K562 (cell line): Measurements from ENCODE around the gene CPPED1. TPM values are rescaled to one million over a fixed set of nuclear protein-coding genes. Genes with fewer than 3 reads are reported as not detected.
A peak's percentile ranks its signal among the peaks of the same experiment; 100 is the strongest.

ENCODE experiments used
- DPF2 ChIP-seq: fragments of 450-650 bp; IDR thresholded peaks from 2 replicates; pipeline ENCODE4 v1.6.1; 2016
- EP400 ChIP-seq: fragments of 450-650 bp; IDR thresholded peaks from 2 replicates; pipeline ENCODE4 v1.6.1; 2017; ENCODE audit warnings: antibody characterized with exemption, mild to moderate bottlenecking, moderate library complexity
- ESRRA ChIP-seq: fragments of 450-650 bp; IDR thresholded peaks from 2 replicates; pipeline ENCODE4 v1.6.1; 2014; ENCODE audit warnings: low read depth, mild to moderate bottlenecking, moderate library complexity, borderline replicate concordance
- FOXJ2 ChIP-seq: fragments of 200-800 bp; sonication (Bioruptor generic); IDR thresholded peaks from 2 replicates; pipeline ENCODE4 v1.6.1; 2016; ENCODE audit warnings: missing genetic modification characterization, missing compliant biosample characterization
- HNRNPK ChIP-seq: fragments of 200-400 bp; formaldehyde crosslinking; IDR thresholded peaks from one replicate; pipeline ENCODE4 v1.6.1; 2018; ENCODE audit warnings: mild to moderate bottlenecking, low read depth, low read length; ENCODE audit not compliant: poor library complexity, severe bottlenecking
- KLF13 ChIP-seq: fragments of 450-650 bp; IDR thresholded peaks from 2 replicates; pipeline ENCODE4 v1.6.1; 2016; ENCODE audit warnings: missing genetic modification characterization, low read depth, mild to moderate bottlenecking, missing compliant biosample characterization, moderate library complexity, borderline replicate concordance
- MCM2 ChIP-seq: fragments of 450-650 bp; IDR thresholded peaks from 2 replicates; pipeline ENCODE4 v1.6.1; 2017; ENCODE audit warnings: low read depth, mild to moderate bottlenecking
- MTA3 ChIP-seq: fragments of 450-650 bp; formaldehyde crosslinking; IDR thresholded peaks from 2 replicates; pipeline ENCODE4 v1.6.1; 2017; ENCODE audit warnings: mild to moderate bottlenecking, borderline replicate concordance
- PHB ChIP-seq: fragments of 250-450 bp; sonication (Bioruptor Pico); IDR thresholded peaks from 2 replicates; pipeline ENCODE4 v1.5.0; 2021
- PML ChIP-seq: IDR thresholded peaks from 2 replicates; pipeline ENCODE4 v1.6.1; 2012; ENCODE audit warnings: low read length, inconsistent platforms
- TGIF2 ChIP-seq: sonication (generic); formaldehyde crosslinking; IDR thresholded peaks from 2 replicates; pipeline ENCODE4 v1.8.1; 2022; ENCODE audit warnings: mild to moderate bottlenecking, missing genetic modification reagents, moderate library complexity
- ZEB2 ChIP-seq: fragments of 450-650 bp; IDR thresholded peaks from 2 replicates; pipeline ENCODE4 v1.6.1; 2016
- ZHX1 ChIP-seq: fragments of 150-350 bp; conservative IDR thresholded peaks from 2 replicates; pipeline ENCODE4 v1.6.1; 2014; ENCODE audit warnings: low read length
- ZMIZ1 ChIP-seq, 2 experiments: fragments of 150-350 bp in 1 of 2; IDR thresholded peaks; 2 replicates each; pipeline ENCODE4 v1.6.1; 2012 to 2016; ENCODE audit warnings: low read depth in 2 of 2, low read length in 2 of 2, mild to moderate bottlenecking in 1 of 2, moderate library complexity in 1 of 2
- polyA plus RNA-seq, 8 experiments: library from polyadenylated mRNA; depleted of rRNA in 4 of 8; stranded (reverse) in 5 of 8; unstranded in 3 of 8; fragments of >200 nt; fragmentation: Nextera tagmentation in 2 of 8; fragmentation: Illumina TruSeq in 1 of 8; extraction: Ambion mirVana in 2 of 8; extraction: Trizol in 1 of 8; gene quantifications; 2 replicates each; pipeline versions ENCODE4 v1.2.1 to v1.2.3, GENCODE V29; 2011 to 2014; ENCODE audit warnings: inconsistent platforms in 1 of 8, missing spikeins in 1 of 8
- total RNA-seq, 7 experiments: library from RNA; depleted of rRNA in 6 of 7; stranded (reverse); fragments of >200 nt in 6 of 7; fragmentation: Illumina TruSeq in 2 of 7; extraction: Trizol in 2 of 7; gene quantifications; 2 replicates each; pipeline versions ENCODE4 v1.2.1 to v1.2.3, GENCODE V29; 2011 to 2021; ENCODE audit warnings: low replicate concordance in 1 of 7
- TF ChIP-seq, protein P1 (sequence below): fragments of 450-650 bp; IDR thresholded peaks from 2 replicates; pipeline ENCODE4 v1.7.0; 2016; ENCODE audit warnings: borderline replicate concordance
- TF ChIP-seq, protein P2 (sequence below): sonication (generic); IDR thresholded peaks from 2 replicates; pipeline ENCODE4 v1.6.1; 2016

CPPED1 gene
- total and polyA plus RNA-seq, 9 of the 15 experiments (the other 6 are each of a cell fraction or from before 2014, with no cell fraction given) = 7.5 to 25.7 (median 16.9) TPM

DNA sequence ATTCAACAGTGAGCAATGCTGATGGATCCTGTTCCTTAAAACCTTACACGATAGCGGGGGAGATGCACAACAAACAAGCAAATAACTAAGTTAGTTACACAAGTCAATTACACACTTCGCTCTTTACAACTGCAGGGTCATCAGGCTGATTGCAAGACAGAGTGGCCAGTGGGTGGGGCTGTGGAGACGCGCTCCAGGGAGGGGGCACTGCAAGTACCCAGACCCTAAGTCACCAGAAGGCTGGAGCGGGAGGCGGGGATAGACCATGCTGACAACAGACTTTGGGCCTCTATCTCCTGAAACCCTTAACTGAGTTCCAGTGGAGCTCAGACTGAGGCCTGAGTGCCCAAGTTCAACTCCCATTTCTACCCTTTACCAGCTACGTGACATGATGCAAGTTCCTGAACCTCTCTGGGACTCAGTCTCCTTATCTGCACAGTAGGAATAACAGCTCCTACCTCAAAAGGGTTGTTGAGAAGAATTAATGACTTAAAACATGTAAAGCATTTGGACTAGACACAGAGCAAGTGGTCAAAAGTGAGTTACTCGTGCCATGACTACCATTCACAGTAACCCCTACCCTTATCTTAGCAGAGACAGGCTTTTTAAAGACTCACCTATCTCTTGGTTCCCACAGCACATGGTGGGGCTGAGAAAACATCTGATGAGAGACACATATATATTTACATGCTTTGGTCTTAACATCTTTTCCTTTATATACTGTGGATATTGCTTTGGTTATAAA lies 10.4 kb downstream of the CPPED1 start (continued):
- TF ChIP-seq, protein P1, sequence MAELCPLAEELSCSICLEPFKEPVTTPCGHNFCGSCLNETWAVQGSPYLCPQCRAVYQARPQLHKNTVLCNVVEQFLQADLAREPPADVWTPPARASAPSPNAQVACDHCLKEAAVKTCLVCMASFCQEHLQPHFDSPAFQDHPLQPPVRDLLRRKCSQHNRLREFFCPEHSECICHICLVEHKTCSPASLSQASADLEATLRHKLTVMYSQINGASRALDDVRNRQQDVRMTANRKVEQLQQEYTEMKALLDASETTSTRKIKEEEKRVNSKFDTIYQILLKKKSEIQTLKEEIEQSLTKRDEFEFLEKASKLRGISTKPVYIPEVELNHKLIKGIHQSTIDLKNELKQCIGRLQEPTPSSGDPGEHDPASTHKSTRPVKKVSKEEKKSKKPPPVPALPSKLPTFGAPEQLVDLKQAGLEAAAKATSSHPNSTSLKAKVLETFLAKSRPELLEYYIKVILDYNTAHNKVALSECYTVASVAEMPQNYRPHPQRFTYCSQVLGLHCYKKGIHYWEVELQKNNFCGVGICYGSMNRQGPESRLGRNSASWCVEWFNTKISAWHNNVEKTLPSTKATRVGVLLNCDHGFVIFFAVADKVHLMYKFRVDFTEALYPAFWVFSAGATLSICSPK = no peak
- TF ChIP-seq KLF13 (tag) (no peak), PHB (CRISPR knock-in tag) (no peak), ZEB2 (no peak), MTA3 (0 out of 2 replicates have a peak, but pooled peaks have one; percentile 11), MCM2 (no peak), ZMIZ1 (IDR thresholded peaks at IDR 0.05; ENCODE audit: low read depth in 2 of 2, low read length in 2 of 2) (0 out of 4 replicates have a peak, but pooled peaks of 1 of the 2 experiments have one; percentile 3), FOXJ2 (tag) (no peak), EP400 (peak; percentile 33; the same call in 1 of the 2 replicates), PML (peak; percentile 87), ESRRA (no peak), HNRNPK (no peak), DPF2 (peak; percentile 84), TGIF2 (CRISPR knock-in tag) (no peak), ZHX1 (no peak)
- TF ChIP-seq, protein P2, sequence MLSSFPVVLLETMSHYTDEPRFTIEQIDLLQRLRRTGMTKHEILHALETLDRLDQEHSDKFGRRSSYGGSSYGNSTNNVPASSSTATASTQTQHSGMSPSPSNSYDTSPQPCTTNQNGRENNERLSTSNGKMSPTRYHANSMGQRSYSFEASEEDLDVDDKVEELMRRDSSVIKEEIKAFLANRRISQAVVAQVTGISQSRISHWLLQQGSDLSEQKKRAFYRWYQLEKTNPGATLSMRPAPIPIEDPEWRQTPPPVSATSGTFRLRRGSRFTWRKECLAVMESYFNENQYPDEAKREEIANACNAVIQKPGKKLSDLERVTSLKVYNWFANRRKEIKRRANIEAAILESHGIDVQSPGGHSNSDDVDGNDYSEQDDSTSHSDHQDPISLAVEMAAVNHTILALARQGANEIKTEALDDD = peak; percentile 95
